Measurements from ENCODE around the gene CAB39.

The CAB39 gene

DNA sequence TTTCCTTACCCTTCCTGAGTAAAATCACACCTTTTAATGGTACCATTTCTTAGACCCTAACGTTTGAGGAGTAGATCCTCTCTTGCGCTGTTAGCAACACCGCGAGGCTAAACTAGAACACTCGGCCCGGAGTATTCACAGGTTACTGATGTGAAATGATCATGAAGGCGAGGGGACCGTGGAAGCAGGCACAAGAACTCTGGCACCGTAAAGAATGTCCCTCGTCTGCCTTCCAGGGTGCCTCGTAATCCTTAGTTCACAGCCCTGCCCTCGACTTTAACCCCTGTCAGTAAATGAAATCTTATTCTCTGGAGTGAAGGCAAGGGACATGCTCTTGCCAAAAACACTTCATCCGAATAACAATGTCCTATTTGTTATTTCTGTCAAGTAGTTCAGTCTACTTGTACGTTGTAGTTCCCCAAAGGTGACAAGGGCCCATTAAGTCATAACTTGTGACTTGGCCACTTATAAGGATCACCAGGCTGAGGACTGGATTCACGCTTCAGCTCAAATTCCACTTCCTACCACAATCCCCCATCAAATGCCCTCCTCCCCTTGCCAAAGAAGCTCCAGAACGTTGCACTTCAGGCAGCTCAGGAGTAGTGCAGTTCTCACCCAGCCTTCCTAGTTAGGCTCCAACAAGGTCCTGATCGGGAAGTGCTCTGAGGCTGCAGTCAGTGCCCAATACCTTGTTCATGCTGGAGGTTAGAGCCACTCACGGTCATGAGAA is 108.8 kb downstream of the CAB39 start:
- DNase-seq (ENCODE audit: low spot score): no peak

DNA sequence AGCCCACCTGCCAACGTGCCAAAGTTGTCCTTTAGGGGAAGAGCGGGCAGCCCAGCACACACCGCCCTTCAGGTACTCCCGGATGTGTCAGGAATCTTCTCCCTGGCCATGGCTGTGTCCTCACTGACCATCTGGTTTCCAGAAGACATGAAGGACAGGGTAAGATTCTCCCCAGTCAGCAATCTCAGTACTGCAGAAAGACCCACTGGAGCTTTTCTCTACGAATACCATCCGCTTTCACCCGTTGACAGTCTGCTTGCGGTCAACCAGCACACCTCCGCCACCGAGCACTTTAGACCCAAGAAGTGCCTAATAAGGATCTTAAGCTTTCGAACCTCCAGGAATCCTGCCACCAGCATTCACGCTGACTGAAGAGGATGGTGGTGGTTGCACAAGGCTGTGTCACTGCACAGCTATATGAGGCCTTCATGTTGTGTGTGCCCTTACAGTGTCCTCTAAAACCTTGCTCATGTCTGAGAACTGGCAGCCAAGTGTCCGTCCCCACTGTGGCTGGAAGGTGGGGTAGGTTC is 109.4 kb downstream of the CAB39 start:
- no peak for DNase-seq (ENCODE audit: low spot score)

DNA sequence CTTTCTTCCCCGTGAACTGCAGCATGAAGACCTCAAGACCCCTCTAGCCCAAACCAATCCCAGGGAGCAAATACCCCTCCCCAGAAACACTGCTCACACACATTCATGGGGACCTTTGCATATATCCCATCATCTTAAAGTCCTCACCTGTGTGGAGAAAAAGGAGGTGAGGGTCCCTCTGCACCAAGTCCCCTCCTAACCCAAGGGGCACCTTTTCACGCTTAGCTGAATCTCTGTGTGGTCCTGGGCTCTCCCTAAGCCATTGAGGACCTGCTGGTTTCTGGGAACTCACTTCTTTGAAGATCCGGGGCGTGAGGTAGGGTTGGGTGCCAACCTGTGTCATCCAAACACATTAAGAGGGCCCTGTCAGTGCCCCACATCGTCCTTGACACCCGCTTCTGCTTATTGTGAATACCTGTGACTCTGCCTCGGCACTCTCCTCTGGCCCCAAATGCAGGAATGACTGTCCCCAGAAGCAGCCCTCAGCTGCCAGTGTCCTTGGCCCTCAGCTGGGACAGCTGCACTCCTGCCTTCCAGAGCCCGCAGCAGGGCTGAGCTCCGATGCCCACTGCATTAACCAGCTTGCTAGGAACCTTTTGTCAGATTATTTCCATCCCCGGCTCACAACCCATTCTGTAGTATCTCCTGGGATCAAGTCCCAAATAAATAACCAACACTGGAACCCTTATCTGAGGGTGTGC is 110.8 kb downstream of the CAB39 start:
- no peak for DNase-seq (ENCODE audit: low spot score)

DNA sequence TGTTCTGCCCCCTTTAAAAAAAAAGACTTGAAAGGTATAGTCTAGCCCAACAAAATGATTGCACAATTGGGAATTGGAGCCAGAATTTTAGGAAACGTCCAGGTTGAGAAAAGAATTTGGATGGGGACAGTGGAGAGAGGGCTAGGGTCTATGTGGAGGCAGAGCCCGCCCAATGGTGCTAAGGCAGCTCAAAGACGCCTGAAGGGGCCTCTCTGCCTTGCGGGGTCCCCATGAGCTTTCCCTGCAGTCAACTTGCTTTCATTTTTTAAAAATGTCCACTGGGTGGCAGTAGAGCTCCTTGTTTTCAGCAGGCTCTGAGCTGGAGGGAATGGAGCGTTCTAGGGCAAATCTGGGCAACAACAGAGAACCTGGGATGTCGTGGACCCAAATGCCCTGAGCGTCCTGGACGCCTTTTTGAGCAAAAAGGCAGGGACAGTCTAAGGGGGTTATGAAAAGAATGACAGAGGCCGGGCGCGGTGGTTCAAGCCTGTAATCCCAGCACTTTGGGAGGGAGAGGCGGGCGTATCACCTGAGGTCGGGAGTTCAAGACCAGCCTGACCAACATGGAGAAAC is 111.8 kb downstream of the CAB39 start:
- DNase-seq (ENCODE audit: low spot score): peak; percentile 77

DNA sequence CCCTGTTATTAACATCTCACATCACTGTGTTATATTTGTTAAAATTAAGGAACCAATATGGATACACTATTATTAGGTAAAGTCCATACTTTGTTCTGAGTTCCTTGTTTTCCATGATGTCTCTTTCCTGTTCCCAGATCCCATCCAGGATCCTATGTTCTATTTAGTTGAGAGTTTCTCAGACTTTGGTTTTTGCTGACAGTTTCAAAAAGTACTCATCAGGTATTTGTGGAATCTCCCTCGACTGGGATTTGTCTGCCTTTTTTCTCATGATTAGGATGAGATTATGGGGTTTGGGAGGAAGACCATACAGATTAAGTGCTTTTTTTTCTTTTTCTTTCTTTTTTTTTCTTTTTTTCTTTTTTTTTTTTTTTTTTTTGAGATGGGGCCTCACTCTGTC is 112.7 kb downstream of the CAB39 start:
- no peak for DNase-seq (ENCODE audit: low spot score)

DNA sequence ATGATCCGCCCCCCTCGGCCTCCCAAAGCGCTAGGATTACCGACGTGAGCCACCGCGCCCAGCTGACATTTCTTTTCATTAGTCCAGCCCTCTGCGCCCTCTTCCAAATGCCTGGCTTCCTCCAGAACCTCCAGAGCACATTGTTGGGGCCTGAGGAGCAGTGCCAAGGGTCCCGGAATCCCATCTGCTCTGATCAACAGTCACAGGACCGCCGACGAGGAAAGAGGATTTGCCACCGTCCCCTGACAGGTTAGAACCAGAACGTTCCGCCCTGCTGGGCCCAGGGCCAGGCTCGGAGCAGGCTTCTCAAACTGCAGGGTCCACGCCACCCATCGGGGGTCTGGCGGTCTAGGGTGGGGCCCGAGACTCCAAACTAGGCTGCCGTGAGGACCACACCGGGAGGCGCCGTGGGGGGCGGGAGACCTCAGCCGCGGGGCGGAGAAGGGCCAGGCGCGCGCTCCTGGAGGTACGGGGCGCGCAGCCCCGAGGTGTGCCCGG is 115.2 kb downstream of the CAB39 start:
- DNase-seq (ENCODE audit: low spot score): no peak

DNA sequence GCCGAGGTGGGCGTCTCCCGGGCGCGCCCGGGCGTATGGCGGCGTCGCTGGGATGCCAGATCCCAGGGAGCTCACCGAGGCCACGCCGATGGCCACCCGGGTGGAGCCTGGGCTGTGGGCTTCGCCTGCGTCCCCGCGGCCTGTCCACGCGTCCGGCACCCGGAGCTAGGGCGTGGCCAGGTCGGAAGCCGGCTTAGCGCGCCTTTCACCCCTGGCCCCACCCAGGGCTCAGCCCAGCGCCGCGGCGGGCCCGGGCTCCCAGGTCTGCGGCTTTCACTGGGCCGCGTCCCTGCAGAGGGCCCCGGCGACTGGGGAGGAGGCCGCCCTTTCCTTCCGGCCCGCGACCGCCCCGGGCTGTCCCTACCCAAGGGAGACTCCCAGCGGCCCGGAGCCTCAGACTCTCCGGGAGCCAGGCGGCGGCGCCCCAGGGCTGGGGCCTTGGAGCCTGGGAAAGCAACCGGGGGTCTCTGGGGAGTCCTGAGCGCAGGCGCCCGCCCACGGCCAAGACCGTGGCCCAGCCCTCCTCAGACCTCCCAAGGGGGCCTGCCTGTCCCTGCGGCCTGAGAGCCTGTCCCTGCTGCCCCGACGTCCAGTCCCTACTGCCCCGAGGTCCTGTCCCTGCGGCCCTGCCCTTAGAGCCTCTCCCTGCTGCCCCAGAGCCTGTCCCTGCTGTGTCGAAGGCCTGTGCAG is 115.8 kb downstream of the CAB39 start:
- peak; percentile 16 for DNase-seq (ENCODE audit: low spot score)

DNA sequence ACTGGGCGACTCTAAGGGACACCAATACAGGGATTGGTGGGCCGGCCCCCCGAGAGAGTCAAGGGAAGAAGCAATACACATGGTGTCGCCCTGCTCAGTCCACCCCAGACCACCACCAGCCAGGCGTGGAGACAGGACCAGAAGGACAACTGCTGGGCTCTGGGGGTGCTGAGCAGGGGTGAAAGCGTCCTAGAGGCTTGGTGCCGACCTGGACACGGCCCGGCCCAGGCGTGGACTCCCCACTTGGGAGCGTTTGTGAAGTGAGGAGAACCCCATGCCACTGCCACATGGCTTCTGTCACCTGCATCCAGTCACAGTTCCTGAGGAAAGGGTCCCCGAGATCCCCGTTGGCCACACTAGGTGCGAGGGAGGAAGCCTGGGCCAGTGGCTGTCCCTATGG is 116.7 kb downstream of the CAB39 start:
- no peak for DNase-seq (ENCODE audit: low spot score)

DNA sequence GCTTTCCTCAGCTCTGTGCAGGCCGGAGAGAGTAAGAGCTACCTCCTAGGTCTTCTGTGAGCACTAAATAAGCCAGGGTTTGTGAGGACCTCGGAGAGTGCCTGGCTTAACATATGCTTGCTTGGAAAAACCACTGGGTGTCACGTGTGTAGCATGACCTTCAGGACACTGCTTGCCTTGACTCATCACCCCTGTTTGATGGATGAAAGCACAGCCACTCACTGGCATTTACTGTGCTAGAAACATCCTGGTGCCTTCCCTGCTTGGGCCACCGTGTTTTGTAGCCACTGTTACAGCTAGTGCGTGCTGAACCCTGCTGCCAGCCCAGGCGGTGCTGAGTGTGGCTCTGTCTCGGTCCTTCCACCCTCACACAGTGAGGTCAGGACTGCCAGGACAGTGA is 117.3 kb downstream of the CAB39 start:
- no peak for DNase-seq (ENCODE audit: low spot score)

DNA sequence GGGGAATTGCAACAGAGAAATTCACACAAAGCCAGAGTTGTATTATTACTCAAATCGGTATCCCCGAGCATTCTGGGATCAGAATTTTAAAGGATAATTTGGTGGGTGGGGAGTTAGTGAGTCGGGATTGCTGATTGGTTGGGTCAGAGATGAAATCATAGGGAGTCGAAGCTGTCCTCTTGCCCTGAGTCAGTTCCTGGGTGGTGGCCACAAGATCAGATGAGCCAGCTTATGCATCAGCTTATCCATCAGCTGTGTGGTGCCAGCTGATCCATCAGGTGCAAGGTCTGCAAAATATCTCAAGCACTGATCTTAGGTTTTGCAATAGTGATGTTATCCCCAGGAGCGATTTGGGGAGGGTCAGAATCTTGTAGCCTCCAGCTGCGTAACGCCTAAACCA is 117.8 kb downstream of the CAB39 start:
- no peak for DNase-seq (ENCODE audit: low spot score)

DNA sequence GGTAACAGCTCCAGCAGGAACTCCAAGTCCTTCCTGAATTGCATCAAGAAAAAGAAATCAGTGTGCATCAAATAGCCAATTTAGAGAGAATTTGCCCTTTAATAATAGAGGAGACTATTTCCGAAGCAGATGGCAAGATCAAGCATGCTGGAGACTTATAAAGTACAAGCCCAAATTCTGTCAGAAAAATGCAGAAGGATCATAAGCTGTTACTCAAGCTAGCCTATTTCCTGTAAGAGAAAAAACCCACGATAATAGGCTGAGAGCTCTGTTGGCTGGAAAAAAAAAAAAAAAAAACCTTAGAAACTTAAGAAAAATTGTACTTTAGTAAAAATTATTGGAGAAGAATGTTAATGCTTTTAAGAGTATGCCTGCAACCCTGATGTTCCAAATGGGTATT is 127.7 kb downstream of the CAB39 start:
- DNase-seq (ENCODE audit: low spot score): no peak

DNA sequence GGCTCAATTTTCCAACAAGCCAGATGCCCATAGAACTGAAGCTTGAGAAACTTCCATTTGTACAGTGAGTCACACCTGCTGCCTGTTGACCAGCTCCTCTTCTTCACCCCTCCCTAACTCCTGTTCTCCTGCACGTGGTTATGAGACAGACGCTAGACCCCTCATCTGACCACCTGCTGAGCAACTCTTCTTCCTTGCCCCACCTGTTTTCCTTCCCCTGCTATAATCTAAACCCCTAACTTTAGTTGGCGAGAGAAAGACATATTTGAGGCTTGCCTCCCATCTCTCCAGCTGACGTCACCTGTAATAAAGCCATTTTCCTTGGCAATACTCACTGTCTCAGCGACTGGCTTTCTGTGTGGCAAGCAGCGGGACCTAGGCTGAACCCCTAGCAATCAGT is 129.8 kb downstream of the CAB39 start:
- DNase-seq (ENCODE audit: low spot score): no peak

DNA sequence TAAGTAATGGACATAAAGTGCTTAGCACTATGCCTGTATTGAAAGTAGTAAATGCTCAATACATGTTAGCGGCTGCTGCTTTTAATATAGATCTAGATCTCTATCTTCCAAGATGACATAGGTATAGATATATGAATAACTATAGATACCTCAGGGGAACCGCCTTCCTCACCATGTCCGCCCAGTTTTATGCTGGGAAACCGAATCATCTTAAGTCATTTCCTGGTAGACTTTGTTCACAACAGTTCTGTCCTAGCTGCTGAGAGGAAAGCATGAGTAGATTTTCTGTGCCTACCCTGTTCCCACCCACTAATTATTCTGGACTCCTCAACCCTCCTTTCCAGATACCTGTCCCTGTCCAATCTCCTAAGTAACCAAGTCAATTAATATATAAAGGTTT is 130.5 kb downstream of the CAB39 start:
- no peak for DNase-seq (ENCODE audit: low spot score)

DNA sequence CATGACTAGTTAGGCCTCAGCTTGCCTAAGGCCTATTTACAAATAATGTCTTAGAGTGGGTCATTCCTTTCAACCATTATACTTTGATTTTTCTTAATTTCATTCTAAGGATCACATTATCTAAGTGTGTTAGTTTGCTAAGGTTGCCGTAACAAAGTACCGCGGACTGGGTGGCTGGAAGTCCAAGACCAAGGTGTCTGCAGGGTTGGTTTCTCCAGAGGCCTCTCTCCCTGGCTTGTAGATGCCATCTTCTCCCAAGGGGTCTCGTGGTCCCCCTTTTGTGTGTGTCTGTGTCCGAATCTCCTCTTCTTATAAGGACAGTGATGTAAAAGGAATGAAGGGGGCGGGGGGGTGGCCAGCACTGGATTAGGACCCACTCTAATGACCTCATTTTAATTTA is 133.7 kb downstream of the CAB39 start:
- DNase-seq (ENCODE audit: low spot score): no peak

DNA sequence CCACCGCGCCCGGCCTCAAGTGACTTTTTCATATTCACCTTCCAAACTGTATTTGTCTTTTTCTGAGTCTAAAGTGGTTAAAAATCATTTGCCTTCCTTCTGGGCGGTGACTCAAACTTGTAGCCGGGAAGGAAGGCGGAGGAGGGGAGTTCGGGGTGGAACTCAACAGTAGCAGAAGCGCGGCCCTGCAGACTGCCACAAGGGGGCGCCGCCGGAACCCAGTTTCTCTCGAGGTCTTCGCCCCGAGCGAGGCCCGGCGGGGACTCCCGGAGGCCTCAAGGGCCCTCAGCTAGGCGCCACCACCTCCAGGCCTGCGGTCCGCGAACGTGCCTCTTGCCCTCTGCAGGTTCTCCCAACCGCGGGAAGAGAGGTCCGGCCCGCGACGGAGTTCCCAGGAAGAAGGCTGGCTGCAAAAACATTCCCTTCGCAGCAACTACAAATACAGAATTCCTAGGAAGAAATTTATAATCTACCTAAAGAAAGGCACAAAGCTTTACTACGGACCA is 135.3 kb downstream of the CAB39 start:
- DNase-seq (ENCODE audit: low spot score): peak; percentile 92

DNA sequence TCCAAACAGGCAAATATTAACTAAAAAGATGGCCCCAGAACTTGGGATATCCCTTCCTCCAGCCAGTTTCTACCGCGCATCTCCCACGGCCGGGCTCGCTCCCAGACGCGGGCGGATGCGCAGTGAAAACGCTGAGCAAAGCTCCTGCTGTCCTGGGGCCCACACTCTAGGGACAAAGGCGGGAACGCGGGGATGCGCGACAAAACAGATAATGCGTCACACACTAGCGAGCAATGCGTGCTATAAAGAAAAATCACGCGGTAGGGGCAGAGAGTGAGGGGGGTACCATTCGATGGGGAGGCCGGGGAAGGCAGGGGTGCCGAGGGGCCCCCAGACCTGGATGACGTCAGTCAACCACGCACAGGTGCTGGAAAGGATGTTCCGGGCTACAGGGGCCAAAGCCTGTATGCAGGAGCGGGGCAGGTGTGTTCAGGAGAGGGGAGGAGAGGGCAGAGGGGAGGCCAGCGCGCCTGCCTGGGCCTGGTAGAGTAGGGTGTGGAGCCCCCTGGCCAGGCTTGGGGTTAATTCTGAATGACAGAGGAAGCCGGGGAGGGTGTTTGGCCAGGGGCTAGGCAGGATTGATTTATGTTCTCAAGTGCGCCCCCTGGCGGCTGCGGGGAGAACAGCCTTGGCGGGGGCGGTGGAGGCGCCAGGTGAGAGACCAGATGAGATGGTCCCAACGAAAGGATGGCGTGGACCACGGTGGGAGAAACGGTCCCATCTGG is 137.2 kb downstream of the CAB39 start:
- DNase-seq (ENCODE audit: low spot score): peak; percentile 51

DNA sequence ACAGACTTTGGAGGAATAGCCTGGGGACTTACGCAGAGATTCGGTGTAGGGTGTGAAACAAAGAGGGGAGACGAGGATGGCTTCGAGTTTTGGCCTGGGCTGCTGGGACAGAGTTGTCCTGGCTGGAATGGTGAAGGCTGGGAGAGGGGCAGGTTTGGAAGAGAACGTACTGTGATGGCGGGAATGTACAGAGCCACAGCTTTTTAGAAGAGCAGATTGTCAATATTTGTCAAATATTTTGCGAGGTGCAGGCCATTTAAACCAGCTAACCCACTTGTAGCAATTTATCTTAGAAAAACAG is 137.7 kb downstream of the CAB39 start:
- DNase-seq (ENCODE audit: low spot score): no peak

DNA sequence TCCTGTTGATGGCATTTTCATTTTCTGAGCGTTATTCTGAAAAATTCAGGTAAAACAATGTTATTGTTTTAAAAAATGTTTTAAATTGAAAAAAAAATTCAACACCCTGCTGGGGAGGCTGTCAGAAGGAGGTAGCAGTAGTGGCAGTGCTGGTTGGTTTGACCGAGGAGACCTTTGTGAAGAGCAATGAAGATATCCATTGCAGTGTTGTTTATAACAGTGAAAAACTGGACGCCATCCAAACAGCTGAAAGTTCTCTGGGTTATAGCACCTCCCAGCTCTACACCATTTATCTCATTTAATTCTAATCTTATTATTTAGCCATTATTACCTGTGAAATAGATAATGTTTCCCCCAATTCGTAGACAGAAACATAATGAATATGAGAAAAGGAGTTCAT is 139.5 kb downstream of the CAB39 start:
- DNase-seq (ENCODE audit: low spot score): no peak

DNA sequence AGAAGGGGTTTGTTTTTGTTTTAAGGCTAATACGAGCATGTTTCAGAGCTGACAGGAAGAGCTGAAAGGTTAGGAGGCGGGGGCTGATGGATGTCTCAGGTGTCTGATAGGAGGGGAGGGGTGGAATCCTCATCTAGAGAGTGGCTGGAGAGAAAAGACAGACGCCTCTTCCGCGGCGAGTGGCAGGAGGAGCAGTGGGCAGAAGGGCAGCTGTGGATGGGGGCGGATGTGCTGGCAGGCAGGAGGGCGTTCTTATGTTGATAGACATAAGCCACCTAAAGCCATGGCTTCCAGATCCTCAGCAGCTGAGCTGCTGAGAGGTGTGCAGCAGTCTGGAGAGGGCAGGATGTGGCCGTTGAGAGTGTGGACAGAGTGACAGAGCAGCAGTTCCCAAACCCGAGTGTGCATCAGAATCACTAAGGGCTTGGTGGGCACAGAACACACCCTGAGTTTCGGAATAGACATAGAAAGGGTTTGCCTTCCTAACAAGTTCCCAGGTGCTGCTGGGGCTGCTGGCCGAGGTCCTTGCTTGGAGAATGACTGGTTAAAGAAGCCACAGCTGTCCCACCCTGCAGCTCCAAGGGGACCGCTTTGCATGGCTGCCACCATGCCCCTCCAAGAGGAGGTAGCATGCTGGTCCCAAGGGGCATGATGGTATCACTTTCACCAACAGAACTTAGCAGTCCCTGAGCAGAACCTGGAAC is 149.1 kb downstream of the CAB39 start:
- no peak for DNase-seq (ENCODE audit: low spot score)

DNA sequence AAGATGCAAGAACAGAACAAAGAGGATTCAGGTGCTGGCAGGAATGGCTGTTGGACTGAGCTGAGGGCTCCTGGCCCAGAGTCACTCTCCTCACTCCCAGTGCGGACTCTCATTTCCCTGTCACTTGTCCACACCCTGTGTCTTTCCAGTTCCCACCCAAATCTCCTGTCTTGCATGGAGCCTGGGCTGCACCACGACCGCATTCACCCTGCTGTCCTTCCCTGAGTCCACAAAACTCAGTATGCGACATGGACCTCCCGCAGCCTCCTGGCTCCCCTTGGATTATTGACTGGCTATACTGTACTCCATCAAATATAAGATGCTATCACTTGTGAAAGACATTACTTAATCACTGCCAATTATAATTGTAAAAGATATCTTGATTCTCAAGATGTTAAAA is 149.7 kb downstream of the CAB39 start:
- DNase-seq (ENCODE audit: low spot score): no peak

DNA sequence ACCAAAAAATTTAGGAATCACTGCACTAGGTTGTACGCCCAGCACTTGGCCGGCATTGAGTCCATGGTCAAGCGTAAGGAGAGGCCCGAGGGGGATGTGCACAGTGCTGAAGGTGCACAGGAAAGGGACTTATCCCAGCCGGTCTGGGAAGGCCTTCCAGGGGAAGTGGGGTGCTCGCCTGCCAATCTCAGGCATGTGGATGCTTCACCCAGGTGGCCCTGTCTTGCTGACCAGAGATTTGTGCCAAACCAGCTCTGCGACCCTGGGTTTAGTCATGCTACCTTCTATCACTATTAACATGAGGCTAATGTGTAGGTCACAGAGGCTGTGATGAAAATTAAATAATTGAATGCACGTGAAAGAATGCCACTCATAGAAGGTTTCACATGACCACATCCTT is 150.4 kb downstream of the CAB39 start:
- no peak for DNase-seq (ENCODE audit: low spot score)
